Nephron progenitor cell (in vitro differentiated cells): ENCODE results near the gene AXIN1.
"Not testable (repeated sequence)": the region's sequence is repeated elsewhere in the genome, so short reads cannot be mapped to it uniquely, and the experiment has no call there.

Experiments used
- DNase-seq: peaks from one replicate; pipeline ENCODE4 v3.0.0; 2021
- H3K27ac Mint-ChIP-seq: 2 replicates; pipeline ENCODE4 v1.8.0; 2021; ENCODE audit warnings: mild to moderate bottlenecking, moderate library complexity, mixed read lengths
- H3K27me3 Mint-ChIP-seq: 2 replicates; pipeline ENCODE4 v1.8.0; 2021; ENCODE audit warnings: mild to moderate bottlenecking, low read depth, mixed read lengths; ENCODE audit not compliant: poor library complexity
- H3K36me3 Mint-ChIP-seq: 2 replicates; pipeline ENCODE4 v1.8.0; 2021; ENCODE audit warnings: low read depth, mixed read lengths
- H3K4me1 Mint-ChIP-seq: 2 replicates; pipeline ENCODE4 v1.8.0; 2021; ENCODE audit warnings: mixed read lengths
- H3K4me3 Mint-ChIP-seq: 2 replicates; pipeline ENCODE4 v1.8.0; 2021; ENCODE audit warnings: mild to moderate bottlenecking, moderate library complexity, mixed read lengths
- H3K9me3 Mint-ChIP-seq: 2 replicates; pipeline ENCODE4 v1.8.0; 2021; ENCODE audit warnings: mild to moderate bottlenecking, moderate library complexity, mixed read lengths
- TF ChIP-seq, protein P1 (sequence below): fragments of 200-600 bp; sonication (generic); IDR thresholded peaks from 2 replicates; pipeline ENCODE4 v1.5.0; 2021; ENCODE audit warnings: antibody characterized with exemption

The AXIN1 gene

DNA sequence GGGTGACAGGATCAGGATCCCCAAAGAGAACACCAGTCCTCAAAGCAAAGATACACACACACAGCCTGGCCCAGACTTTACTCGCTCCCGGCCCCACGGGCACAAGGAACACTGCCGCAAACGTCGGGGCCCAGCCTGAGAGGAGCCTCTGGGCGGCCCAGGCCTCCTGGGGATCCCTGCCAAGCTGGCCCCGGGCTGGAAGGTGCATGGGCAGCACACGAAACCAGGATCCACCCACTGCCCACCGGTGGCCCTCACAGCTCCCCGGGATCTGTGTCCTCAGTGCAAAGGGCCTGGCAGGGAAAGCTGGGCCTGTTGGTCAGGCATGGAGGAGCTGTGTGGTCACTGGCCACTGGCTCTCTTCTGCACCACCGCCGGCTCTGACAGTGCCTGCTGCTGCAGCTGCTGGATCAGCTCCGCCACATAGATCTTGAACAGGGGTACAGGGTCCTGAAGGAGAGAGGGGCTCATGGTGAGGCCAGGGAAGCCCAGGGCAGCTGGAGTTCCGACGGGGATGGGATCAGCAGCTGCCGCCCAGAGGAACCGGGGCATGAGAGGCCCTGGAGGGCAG, 14.9 kb upstream of the AXIN1 start:
- Mint-ChIP-seq H3K4me1 (peaks cover 18% of the 10 kb centered on the region), H3K36me3 (peaks cover 9% of the 10 kb centered on the region), H3K9me3 (no peaks in the 10 kb centered on the region), H3K27me3 (peaks cover 4% of the 10 kb centered on the region), H3K4me3 (no peak overlapping the region), H3K27ac (peak overlapping the region; percentile 84)
- no peak for DNase-seq
- TF ChIP-seq, protein P1, sequence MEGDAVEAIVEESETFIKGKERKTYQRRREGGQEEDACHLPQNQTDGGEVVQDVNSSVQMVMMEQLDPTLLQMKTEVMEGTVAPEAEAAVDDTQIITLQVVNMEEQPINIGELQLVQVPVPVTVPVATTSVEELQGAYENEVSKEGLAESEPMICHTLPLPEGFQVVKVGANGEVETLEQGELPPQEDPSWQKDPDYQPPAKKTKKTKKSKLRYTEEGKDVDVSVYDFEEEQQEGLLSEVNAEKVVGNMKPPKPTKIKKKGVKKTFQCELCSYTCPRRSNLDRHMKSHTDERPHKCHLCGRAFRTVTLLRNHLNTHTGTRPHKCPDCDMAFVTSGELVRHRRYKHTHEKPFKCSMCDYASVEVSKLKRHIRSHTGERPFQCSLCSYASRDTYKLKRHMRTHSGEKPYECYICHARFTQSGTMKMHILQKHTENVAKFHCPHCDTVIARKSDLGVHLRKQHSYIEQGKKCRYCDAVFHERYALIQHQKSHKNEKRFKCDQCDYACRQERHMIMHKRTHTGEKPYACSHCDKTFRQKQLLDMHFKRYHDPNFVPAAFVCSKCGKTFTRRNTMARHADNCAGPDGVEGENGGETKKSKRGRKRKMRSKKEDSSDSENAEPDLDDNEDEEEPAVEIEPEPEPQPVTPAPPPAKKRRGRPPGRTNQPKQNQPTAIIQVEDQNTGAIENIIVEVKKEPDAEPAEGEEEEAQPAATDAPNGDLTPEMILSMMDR, result no peak

DNA sequence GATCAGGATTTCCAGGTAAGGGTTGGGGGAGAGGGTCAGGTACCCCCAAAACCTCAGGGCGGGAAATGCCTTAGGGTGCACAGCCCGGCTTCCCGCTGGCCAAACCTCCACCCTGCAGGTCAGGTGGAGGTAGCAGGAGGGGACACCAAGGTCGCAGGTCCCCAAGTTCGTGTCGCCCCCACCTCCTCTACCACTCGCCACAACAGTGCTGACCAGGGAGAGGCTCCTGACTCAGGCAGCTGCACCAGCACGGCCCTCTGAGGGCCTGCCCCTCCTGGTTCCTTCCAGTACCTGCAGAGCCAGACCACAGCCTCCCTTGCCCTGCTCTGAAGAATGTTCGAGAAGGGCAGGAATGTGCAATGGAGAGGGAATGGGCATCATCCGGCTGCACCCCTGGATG, 14.0 kb upstream of the AXIN1 start:
- peaks cover 4% of the 10 kb centered on the region for H3K27me3 Mint-ChIP-seq
- TF ChIP-seq, protein P1, result no peak
- H3K9me3 Mint-ChIP-seq, result no peaks in the 10 kb centered on the region
- no peak overlapping the region for H3K27ac Mint-ChIP-seq
- H3K36me3 Mint-ChIP-seq, result peaks cover 9% of the 10 kb centered on the region
- H3K4me3 Mint-ChIP-seq, result no peak overlapping the region
- H3K4me1 Mint-ChIP-seq, result peaks cover 20% of the 10 kb centered on the region
- DNase-seq, result no peak

DNA sequence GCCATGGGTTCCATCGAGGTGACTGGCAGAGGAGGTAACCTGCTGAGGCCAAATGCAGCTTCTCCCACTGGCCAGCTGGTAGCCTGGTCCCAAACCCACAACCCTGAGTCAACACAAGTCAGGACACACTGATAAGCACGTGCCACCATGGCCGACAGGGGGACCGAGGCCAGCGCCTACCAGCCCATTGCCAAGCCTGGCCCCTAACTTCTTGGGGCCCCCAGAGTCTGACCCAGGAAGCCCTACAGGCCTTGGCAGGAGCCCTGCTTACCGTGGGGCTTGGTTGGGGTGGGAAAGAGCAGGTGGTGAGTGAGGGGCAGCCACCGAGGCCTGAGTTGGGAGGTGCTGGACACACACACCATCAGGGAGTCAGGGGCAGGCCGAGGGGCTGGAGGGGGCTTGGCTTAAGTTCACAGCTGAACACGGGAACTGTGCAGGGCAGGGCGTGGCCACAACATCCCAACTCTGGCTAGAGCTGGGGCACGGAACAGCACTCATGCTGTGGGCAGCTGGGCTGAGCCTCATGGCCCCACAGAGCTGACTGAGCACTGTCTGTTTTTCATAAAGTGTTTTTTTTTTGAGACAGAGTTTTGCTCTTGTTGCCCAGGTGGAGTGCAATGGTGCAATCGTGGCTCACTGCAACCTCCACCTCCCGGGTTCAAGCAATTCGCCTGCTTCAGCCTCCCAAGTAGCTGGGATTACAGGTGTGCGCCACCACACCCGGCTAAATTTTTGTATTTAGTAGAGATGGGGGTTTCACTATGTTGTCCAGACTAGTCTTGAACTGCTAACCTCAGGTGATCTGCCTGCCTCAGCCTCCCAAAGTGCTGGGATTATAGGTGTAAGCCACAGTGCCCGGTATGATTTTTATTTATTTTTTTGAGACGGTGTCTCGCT, 12.3 kb upstream of the AXIN1 start:
- peaks cover 4% of the 10 kb centered on the region for H3K27me3 Mint-ChIP-seq
- peaks cover 9% of the 10 kb centered on the region for H3K36me3 Mint-ChIP-seq
- no peaks in the 10 kb centered on the region for H3K9me3 Mint-ChIP-seq
- H3K27ac Mint-ChIP-seq, result no peak overlapping the region
- no peak for DNase-seq
- TF ChIP-seq, protein P1, result no peak
- H3K4me3 Mint-ChIP-seq, result no peak overlapping the region
- peaks cover 13% of the 10 kb centered on the region for H3K4me1 Mint-ChIP-seq

DNA sequence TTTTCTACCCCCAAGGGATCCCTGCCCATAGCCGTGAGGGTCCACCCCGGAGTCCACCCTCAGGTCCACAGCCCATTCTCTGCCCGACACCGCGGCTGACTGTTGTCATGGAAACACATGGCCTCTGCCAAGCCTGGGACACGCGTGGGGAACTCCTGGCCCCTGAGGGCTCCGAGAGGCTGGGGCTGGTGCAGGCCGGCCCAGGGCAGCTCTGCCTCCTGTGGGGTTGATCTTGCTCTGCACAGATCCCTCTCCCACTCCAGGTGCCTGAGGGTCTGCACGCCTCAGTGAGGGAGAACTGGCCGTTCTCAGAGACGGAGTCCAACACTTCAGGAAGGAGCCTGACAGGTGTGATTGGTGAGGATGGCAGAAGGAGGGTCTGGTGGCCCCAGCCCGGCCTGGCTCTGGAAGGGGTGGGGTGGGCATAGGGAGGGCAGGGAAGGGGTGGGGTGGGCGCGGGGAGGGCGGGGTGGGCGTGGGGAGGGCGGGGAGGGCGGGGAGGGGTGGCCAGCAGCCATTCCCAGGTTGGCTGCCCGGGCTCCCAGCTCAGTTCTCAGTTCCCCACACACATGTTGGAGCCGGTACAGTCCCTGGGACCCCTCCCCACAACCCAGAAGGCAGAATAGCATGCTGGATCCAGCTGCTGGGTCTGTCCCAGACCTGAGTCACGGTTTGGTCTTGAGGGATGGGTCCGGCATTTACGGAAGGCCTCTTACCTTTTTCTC, 11.4 kb upstream of the AXIN1 start:
- H3K9me3 Mint-ChIP-seq, result no peaks in the 10 kb centered on the region
- H3K4me3 Mint-ChIP-seq, result no peak overlapping the region
- peaks cover 4% of the 10 kb centered on the region for H3K27me3 Mint-ChIP-seq
- no peak for DNase-seq
- H3K27ac Mint-ChIP-seq, result no peak overlapping the region
- H3K36me3 Mint-ChIP-seq, result peaks cover 9% of the 10 kb centered on the region
- H3K4me1 Mint-ChIP-seq, result peaks cover 13% of the 10 kb centered on the region
- TF ChIP-seq, protein P1, result no peak

DNA sequence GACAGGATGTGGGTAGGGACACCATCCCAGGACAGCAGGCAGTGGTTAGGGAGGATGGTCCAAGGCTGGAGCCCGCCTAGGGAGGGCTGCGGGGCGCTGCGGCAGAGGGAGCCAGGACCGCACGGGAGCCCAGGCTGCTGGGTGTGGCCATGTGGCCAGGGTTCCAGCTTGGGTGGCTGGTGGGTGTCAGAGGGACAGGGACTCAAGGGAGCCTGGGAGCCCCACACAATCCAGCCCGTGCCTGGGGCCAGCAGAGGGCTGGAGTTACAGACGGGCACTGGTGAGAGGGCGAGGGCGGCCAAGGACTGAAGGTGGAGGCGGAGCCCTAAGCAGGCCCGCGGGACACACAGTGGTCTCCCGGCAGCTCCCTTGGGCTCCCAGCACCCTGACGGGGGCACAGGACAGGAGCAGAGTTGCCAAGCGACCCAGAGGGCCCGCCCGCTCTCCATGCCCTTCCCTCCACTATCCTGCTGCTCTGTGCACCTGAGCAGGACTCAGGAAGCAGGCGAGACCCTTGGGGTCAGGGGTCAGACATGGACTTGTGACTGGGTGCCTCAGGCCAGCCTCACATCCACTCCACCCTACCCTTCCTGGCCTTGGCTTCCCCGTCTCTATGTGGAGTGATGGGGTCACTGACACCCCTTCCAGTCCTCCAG, 10.7 kb upstream of the AXIN1 start:
- no peak overlapping the region for H3K27ac Mint-ChIP-seq
- no peaks in the 10 kb centered on the region for H3K9me3 Mint-ChIP-seq
- TF ChIP-seq, protein P1, result no peak
- H3K36me3 Mint-ChIP-seq, result peaks cover 9% of the 10 kb centered on the region
- peaks cover 13% of the 10 kb centered on the region for H3K4me1 Mint-ChIP-seq
- peaks cover 4% of the 10 kb centered on the region for H3K27me3 Mint-ChIP-seq
- DNase-seq, result no peak
- H3K4me3 Mint-ChIP-seq, result no peak overlapping the region

DNA sequence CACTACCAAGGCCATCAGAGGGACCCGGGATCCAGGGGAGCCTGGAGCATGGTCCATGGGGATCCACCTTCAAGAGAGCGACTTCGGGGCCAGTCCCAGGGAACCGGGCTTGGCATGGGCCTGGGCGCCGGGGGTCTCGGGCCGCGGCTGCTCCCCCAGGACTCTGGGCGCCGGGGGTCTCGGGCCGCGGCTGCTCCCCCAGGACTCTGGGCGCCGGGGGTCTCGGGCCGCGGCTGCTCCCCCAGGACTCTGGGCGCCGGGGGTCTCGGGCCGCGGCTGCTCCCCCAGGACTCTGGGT, 10.1 kb upstream of the AXIN1 start:
- not testable (repeated sequence) for H3K36me3 Mint-ChIP-seq, H3K27me3 Mint-ChIP-seq, H3K27ac Mint-ChIP-seq

More for the DNA sequence above, 10.1 kb upstream of the AXIN1 start:
- not testable (repeated sequence) for H3K9me3 Mint-ChIP-seq, H3K4me3 Mint-ChIP-seq, DNase-seq
- peaks cover 13% of the 10 kb centered on the region for H3K4me1 Mint-ChIP-seq
